HEK293 (cell line): ENCODE data around the gene NOC2L.

Experiments used
- CTCF ChIP-seq: fragments of 450-650 bp; formaldehyde crosslinking; IDR thresholded peaks from 2 replicates; pipeline ENCODE4 v1.5.1; 2016; ENCODE audit warnings: missing biosample characterization, missing genetic modification characterization
- REST ChIP-seq: fragments of 450-650 bp; formaldehyde crosslinking; IDR thresholded peaks from 2 replicates; pipeline ENCODE4 v1.5.1; 2016; ENCODE audit warnings: missing biosample characterization, missing genetic modification characterization
- ZBTB17 ChIP-seq: fragments of 450-650 bp; formaldehyde crosslinking; IDR thresholded peaks from 2 replicates; pipeline ENCODE4 v1.5.1; 2016; ENCODE audit warnings: missing biosample characterization, missing genetic modification characterization
- ZNF266 ChIP-seq: fragments of 450-650 bp; formaldehyde crosslinking; IDR thresholded peaks from 2 replicates; pipeline ENCODE4 v1.5.1; 2016; ENCODE audit warnings: missing biosample characterization, missing genetic modification characterization, low read depth
- ZNF645 ChIP-seq: fragments of 450-650 bp; formaldehyde crosslinking; IDR thresholded peaks from 2 replicates; pipeline ENCODE4; 2016; ENCODE audit warnings: missing biosample characterization, missing genetic modification characterization
- ZNF777 ChIP-seq: fragments of 450-650 bp; formaldehyde crosslinking; IDR thresholded peaks from 2 replicates; pipeline ENCODE4 v1.5.1; 2017; ENCODE audit warnings: missing biosample characterization, missing genetic modification characterization, borderline replicate concordance

- TF ChIP-seq ZNF645 (tag by site-specific recombination) (no peak), ZNF266 (tag by site-specific recombination) (no peak), REST (tag by site-specific recombination) (no peak), ZBTB17 (no peak), CTCF (no peak), ZNF777 (tag by site-specific recombination) (no peak)
Observed at GRCh38 chr1:980602-981395, 21.7 kb upstream of the NOC2L start.
